SK-N-SH (cell line): Measurements from ENCODE around the gene SVOP. TPM values are rescaled to one million over a fixed set of nuclear protein-coding genes. Genes with fewer than 3 reads are reported as not detected.

ENCODE experiments used
- CTCF ChIA-PET: fragments of 300-600, 350-600 bp; formaldehyde crosslinking; extraction: SDS; loops from one replicate; lab custom pipeline; 2021; lab: Yijun Ruan, JAX
- POLR2A ChIA-PET: fragments of 350-600 bp; sonication (Branson Sonifier 250); formaldehyde crosslinking; extraction: SDS; loops from one replicate; lab custom pipeline; 2020; ENCODE audit warnings: antibody characterized with exemption, inconsistent platforms; lab: Yijun Ruan, JAX
- DNase-seq: peaks from one replicate; pipeline ENCODE4 v3.0.0; 2012
- H2AFZ ChIP-seq: fragments of 200-600 bp; sonication (generic); 2 replicates; pipeline ENCODE4 v1.8.1; 2016; ENCODE audit warnings: antibody characterized with exemption, mild to moderate bottlenecking, low read depth
- H3F3A ChIP-seq: fragments of 200-600 bp; sonication (generic); replicated peaks from 2 replicates; pipeline ENCODE3; 2016; ENCODE audit warnings: antibody characterized with exemption, mild to moderate bottlenecking; ENCODE audit not compliant: insufficient read depth
- H3K27ac ChIP-seq, 2 experiments: fragments of 200-500 bp in 1 of 2; fragments of 200-600 bp in 1 of 2; sonication (Bioruptor generic) in 1 of 2; sonication (generic), shearing (Covaris generic) in 1 of 2; 2 replicates each; pipeline versions ENCODE4 v1.5.1 to v1.6.1; 2014 to 2016; ENCODE audit warnings: low read depth in 2 of 2, inconsistent platforms in 1 of 2, low read length in 1 of 2, mild to moderate bottlenecking in 1 of 2, mixed read lengths in 1 of 2
- H3K27me3 ChIP-seq: fragments of 200-600 bp; sonication (generic), shearing (Covaris generic); 2 replicates; pipeline ENCODE4 v1.6.1; 2016; ENCODE audit warnings: mixed run types; ENCODE audit not compliant: insufficient read depth
- H3K36me3 ChIP-seq, 2 experiments: fragments of 200-500 bp in 1 of 2; fragments of 200-600 bp in 1 of 2; sonication (Bioruptor generic) in 1 of 2; sonication (generic) in 1 of 2; replicated peaks in 1 of 2; 2 replicates each; pipeline versions ENCODE3 to v1.5.1; 2014 to 2016; ENCODE audit warnings: low read length in 1 of 2, mild to moderate bottlenecking in 1 of 2; ENCODE audit not compliant: insufficient read depth in 2 of 2, control insufficient read depth in 1 of 2
- H3K4me1 ChIP-seq, 2 experiments: fragments of 200-500 bp in 1 of 2; fragments of 200-600 bp in 1 of 2; sonication (Bioruptor generic) in 1 of 2; sonication (generic), shearing (Covaris generic) in 1 of 2; 2 replicates each; pipeline versions ENCODE4 v1.5.1 to v1.6.1; 2014 to 2016; ENCODE audit warnings: low read depth in 1 of 2, low read length in 1 of 2, mixed run types in 1 of 2; ENCODE audit not compliant: insufficient read depth in 2 of 2, control insufficient read depth in 1 of 2
- H3K4me2 ChIP-seq: fragments of 200-600 bp; sonication (generic), shearing (Covaris generic); 2 replicates; pipeline ENCODE4 v1.6.1; 2017; ENCODE audit warnings: mixed run types
- H3K4me3 ChIP-seq, 2 experiments: fragments of 200-500 bp in 1 of 2; fragments of 200-600 bp in 1 of 2; sonication (Bioruptor generic) in 1 of 2; sonication (generic), shearing (Covaris generic) in 1 of 2; 2 replicates each; pipeline versions ENCODE4 v1.5.1 to v1.8.1; 2014 to 2016; ENCODE audit warnings: low read depth in 2 of 2, inconsistent platforms in 1 of 2, low read length in 1 of 2, mild to moderate bottlenecking in 1 of 2, mixed read lengths in 1 of 2, moderate library complexity in 1 of 2
- H3K79me2 ChIP-seq: fragments of 200-600 bp; sonication (generic); 2 replicates; pipeline ENCODE4 v1.8.1; 2017; ENCODE audit warnings: mild to moderate bottlenecking; ENCODE audit not compliant: insufficient read depth
- H3K9ac ChIP-seq: fragments of 200-600 bp; sonication (generic); 2 replicates; pipeline ENCODE4 v1.6.1; 2017; ENCODE audit warnings: mixed run types
- H3K9me2 ChIP-seq: fragments of 200-600 bp; sonication (generic); 2 replicates; pipeline ENCODE4 v1.6.1; 2017; ENCODE audit warnings: mixed run types
- H3K9me3 ChIP-seq: fragments of 200-600 bp; sonication (generic); 2 replicates; pipeline ENCODE4 v1.6.1; 2017; ENCODE audit warnings: mixed run types, mild to moderate bottlenecking, moderate library complexity
- H4K20me1 ChIP-seq: fragments of 200-600 bp; sonication (generic); 2 replicates; pipeline ENCODE4 v1.6.1; 2017; ENCODE audit warnings: mild to moderate bottlenecking, mixed run types; ENCODE audit not compliant: insufficient read depth
- FOSL2 ChIP-seq: IDR thresholded peaks from 2 replicates; pipeline ENCODE4 v1.4.0; 2012; ENCODE audit warnings: low read depth, mild to moderate bottlenecking, moderate library complexity, borderline replicate concordance
- FOXJ3 ChIP-seq: sonication (generic); formaldehyde crosslinking; IDR thresholded peaks from 2 replicates; pipeline ENCODE4 v1.5.1; 2020; ENCODE audit warnings: mild to moderate bottlenecking, missing genetic modification reagents
- FOXM1 ChIP-seq: IDR thresholded peaks from 2 replicates; pipeline ENCODE4 v1.4.0; 2012; ENCODE audit warnings: low read depth, mild to moderate bottlenecking
- GABPA ChIP-seq: IDR thresholded peaks from 2 replicates; pipeline ENCODE4 v1.4.0; 2012; ENCODE audit warnings: low read depth, mild to moderate bottlenecking
- MXI1 ChIP-seq: IDR thresholded peaks from 2 replicates; pipeline ENCODE4 v1.6.1; 2012; ENCODE audit warnings: mild to moderate bottlenecking, low read depth, low read length, improper control_type of control experiment
- NFIC ChIP-seq: IDR thresholded peaks from 2 replicates; pipeline ENCODE4 v1.4.0; 2012; ENCODE audit warnings: borderline replicate concordance
- NRF1 ChIP-seq: IDR thresholded peaks from 2 replicates; pipeline ENCODE4 v1.6.1; 2012; ENCODE audit warnings: low read depth, mild to moderate bottlenecking, low read length
- POLR2AphosphoS5 ChIP-seq: IDR thresholded peaks from 2 replicates; pipeline ENCODE4 v1.6.1; 2012; ENCODE audit warnings: low read depth, low read length
- RAD21 ChIP-seq: IDR thresholded peaks from 2 replicates; pipeline ENCODE4 v1.6.1; 2012; ENCODE audit warnings: mild to moderate bottlenecking, low read length
- RCOR1 ChIP-seq: fragments of 150-350 bp; IDR thresholded peaks from 2 replicates; pipeline ENCODE4 v1.6.1; 2017; ENCODE audit warnings: antibody characterized with exemption, low read length
- RXRA ChIP-seq: IDR thresholded peaks from 2 replicates; pipeline ENCODE4 v1.4.0; 2012; ENCODE audit warnings: low read depth, mild to moderate bottlenecking, borderline replicate concordance
- SMC3 ChIP-seq: IDR thresholded peaks from 2 replicates; pipeline ENCODE4 v1.6.1; 2012; ENCODE audit warnings: low read depth, low read length, improper control_type of control experiment
- WGBS: methylation state at CpG from one replicate; pipeline ENCODE4 v1.1.6; 2017; ENCODE audit warnings: low lambda C conversion rate; 5-methylcytosine and 5-hydroxymethylcytosine counted together
- polyA plus RNA-seq, 3 experiments: library from polyadenylated mRNA; depleted of rRNA; stranded (reverse); fragments of >200 nt; gene quantifications; 2 replicates each; pipeline ENCODE4 v1.2.3, GENCODE V29; 2012
- TF ChIP-seq, protein P1 (sequence below): fragments of 200-600 bp; sonication (generic); IDR thresholded peaks from 2 replicates; pipeline ENCODE4 v1.6.1; 2017; ENCODE audit warnings: antibody characterized with exemption, mild to moderate bottlenecking, moderate library complexity
- TF ChIP-seq, protein P2 (sequence below): IDR thresholded peaks from 2 replicates; pipeline ENCODE4; 2012
- TF ChIP-seq, protein P3 (sequence below): IDR thresholded peaks from 2 replicates; pipeline ENCODE4 v1.4.0; 2012; ENCODE audit warnings: low read depth, borderline replicate concordance

Gene SVOP
- polyA plus RNA-seq, 1 of the 3 experiments (the other 2 are of a cell fraction) = 0.07 TPM

GRCh38 chr12:108905725-108906124, 115.1 kb downstream of the SVOP start:
- no peaks in the 10 kb centered on the region for H3K79me2 ChIP-seq
- H3K4me3 ChIP-seq = no peak overlapping the region
- WGBS = 60% methylated on average over 5 of the region's 5 CpGs
- H3K9ac ChIP-seq = no peak overlapping the region
- no peaks in the 10 kb centered on the region for H4K20me1 ChIP-seq
- no peaks in the 10 kb centered on the region for H3K9me2 ChIP-seq
- H3K27me3 ChIP-seq = no peaks in the 10 kb centered on the region
- H3K4me1 ChIP-seq = no peaks in the 10 kb centered on the region
- no peaks in the 10 kb centered on the region for H3K36me3 ChIP-seq
- no peaks in the 10 kb centered on the region for H3F3A ChIP-seq
- no peak for DNase-seq
- ChIA-PET POLR2A (no interaction called here), CTCF (interaction anchor here (0.8 to 1.3 kb wide), 3 partner anchors 10 to 45 kb away, joined by 3 read pairs; no protein-coding TSS in a partner anchor)
- H3K9me3 ChIP-seq = no peaks in the 10 kb centered on the region
- H2AFZ ChIP-seq = no peak overlapping the region
- no peak overlapping the region for H3K27ac ChIP-seq
- TF ChIP-seq, protein P1, sequence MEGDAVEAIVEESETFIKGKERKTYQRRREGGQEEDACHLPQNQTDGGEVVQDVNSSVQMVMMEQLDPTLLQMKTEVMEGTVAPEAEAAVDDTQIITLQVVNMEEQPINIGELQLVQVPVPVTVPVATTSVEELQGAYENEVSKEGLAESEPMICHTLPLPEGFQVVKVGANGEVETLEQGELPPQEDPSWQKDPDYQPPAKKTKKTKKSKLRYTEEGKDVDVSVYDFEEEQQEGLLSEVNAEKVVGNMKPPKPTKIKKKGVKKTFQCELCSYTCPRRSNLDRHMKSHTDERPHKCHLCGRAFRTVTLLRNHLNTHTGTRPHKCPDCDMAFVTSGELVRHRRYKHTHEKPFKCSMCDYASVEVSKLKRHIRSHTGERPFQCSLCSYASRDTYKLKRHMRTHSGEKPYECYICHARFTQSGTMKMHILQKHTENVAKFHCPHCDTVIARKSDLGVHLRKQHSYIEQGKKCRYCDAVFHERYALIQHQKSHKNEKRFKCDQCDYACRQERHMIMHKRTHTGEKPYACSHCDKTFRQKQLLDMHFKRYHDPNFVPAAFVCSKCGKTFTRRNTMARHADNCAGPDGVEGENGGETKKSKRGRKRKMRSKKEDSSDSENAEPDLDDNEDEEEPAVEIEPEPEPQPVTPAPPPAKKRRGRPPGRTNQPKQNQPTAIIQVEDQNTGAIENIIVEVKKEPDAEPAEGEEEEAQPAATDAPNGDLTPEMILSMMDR = no peak
- TF ChIP-seq NFIC (no peak), FOXJ3 (CRISPR knock-in tag) (no peak), MXI1 (no peak), SMC3 (no peak), RXRA (no peak), GABPA (no peak)
- H3K4me2 ChIP-seq = no peak overlapping the region

DNA sequence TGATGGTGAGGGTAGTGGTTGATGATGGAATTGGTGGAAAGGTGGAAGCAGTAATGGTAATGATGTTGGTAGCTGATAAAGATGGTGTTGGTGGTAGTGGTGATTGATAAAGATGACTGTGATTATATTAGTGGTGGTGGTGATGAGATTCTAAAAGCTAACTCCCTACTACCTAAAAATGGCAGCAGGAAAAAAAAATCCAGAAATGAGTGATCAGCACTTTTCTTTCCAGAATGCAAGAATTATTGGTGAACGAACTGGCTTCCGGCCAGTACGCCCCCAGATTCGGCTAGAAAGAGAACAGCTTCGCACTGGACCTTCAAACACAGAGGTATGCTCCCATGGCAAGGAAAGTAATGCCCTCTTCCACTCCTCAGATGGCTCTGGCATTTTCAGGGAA, 121.7 kb downstream of the SVOP start:
- CTCF ChIA-PET = no interaction called here
- WGBS = 61% methylated on average over 5 of the region's 5 CpGs

More for the DNA sequence above, 121.7 kb downstream of the SVOP start:
- DNase-seq = no peak
- Histone ChIP-seq H3K27ac (no peak overlapping the region), H3K4me3 (no peak overlapping the region), H3F3A (no peaks in the 10 kb centered on the region), H4K20me1 (no peaks in the 10 kb centered on the region), H2AFZ (no peak overlapping the region), H3K79me2 (no peaks in the 10 kb centered on the region), H3K36me3 (no peaks in the 10 kb centered on the region), H3K4me1 (peaks cover 0 to 4% of the 10 kb centered on the region in 2 experiments; a peak in 1 of 4 replicates), H3K27me3 (no peaks in the 10 kb centered on the region), H3K4me2 (no peak overlapping the region), H3K9me2 (no peaks in the 10 kb centered on the region), H3K9ac (no peak overlapping the region), H3K9me3 (no peaks in the 10 kb centered on the region)
- TF ChIP-seq RAD21 = no peak
- no peak for TF ChIP-seq FOSL2
- no peak for TF ChIP-seq RCOR1
- no peak for TF ChIP-seq FOXM1
- TF ChIP-seq FOXJ3 (CRISPR knock-in tag) = no peak
- no peak for TF ChIP-seq POLR2AphosphoS5
- TF ChIP-seq SMC3 = no peak
- TF ChIP-seq NFIC = no peak
- TF ChIP-seq, protein P2, sequence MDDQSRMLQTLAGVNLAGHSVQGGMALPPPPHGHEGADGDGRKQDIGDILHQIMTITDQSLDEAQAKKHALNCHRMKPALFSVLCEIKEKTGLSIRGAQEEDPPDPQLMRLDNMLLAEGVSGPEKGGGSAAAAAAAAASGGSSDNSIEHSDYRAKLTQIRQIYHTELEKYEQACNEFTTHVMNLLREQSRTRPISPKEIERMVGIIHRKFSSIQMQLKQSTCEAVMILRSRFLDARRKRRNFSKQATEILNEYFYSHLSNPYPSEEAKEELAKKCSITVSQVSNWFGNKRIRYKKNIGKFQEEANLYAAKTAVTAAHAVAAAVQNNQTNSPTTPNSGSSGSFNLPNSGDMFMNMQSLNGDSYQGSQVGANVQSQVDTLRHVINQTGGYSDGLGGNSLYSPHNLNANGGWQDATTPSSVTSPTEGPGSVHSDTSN = no peak
- TF ChIP-seq NRF1 = no peak
- TF ChIP-seq, protein P3, sequence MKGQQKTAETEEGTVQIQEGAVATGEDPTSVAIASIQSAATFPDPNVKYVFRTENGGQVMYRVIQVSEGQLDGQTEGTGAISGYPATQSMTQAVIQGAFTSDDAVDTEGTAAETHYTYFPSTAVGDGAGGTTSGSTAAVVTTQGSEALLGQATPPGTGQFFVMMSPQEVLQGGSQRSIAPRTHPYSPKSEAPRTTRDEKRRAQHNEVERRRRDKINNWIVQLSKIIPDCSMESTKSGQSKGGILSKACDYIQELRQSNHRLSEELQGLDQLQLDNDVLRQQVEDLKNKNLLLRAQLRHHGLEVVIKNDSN = no peak
- POLR2A ChIA-PET = no interaction called here
